Smooth muscle cell of the pulmonary artery (primary cell): ENCODE data around the gene PCDHA1. TPM values are rescaled to one million over a fixed set of nuclear protein-coding genes. Genes with fewer than 3 reads are reported as not detected.

Experiments used
- total RNA-seq: library from RNA; depleted of rRNA; stranded (reverse); fragments of >200 nt; gene quantifications from 2 replicates; pipeline ENCODE4 v1.2.3, GENCODE V29; 2014

The PCDHA1 gene
- total RNA-seq, 1 donor from 2014 or later, result 0.20 TPM

GRCh38 chr5:140925806-140926442 lies 140.0 kb downstream of the PCDHA1 start, which contains the start of gene PCDHAC1:
PCDHAC1 (plus strand) TSS chr5:140926299; CDS start chr5:140926893, 594 bp downstream.

GRCh38 chr5:140966293-140967225 lies 180.6 kb downstream of the PCDHA1 start, which contains the start of gene PCDHAC2:
PCDHAC2 (plus strand) TSS chr5:140966476; CDS start chr5:140966767, 291 bp downstream.

DNA sequence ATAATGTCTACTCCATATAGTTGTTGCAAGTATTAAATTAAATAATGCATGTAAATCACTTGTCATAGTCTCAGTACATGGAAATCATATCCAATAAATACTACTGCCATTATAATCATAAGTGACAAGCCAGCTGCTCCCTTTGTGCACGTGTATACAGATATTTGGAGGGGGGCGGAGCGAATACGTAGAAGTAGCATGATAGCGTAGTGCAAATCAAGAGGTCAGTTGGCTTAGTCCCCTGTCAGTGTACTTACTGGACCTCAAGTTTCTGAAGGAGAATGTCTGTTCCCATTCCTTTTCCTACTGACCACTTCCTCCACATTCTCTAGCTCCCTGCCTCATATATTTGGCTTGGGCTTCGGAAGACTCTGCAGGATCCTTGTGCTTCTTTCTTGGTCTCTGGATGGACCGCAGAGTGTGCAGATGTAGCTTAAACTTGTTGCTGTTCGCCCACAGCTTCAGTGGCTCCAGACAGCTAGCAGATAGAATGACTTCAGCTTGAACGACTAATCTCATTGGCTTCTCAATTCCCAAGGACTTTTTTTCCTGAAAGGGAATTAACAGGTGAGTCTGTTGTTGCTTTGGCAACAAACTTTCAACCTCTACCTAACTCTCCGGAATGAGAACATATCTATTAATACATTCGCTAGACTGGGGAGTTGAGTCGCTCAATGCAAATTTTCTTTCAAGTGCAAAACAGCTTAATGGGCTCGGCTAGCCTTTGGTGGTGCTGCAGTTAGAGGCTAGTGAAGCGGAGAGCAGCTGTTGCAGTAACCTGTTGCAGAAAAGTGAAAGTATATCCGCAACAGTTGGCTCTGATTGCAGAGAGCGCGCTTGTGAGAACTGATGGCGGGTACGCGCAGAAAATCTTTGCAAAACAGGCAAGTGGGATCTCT lies 264.9 kb downstream of the PCDHA1 start, which contains the start of gene PCDHB1:
Gene PCDHB1, plus strand, starts transcription at position 753 of the 899 bp plus-strand sequence. Its CDS starts 97 bp downstream, at position 850.

Other genes starting within 250 kb of the PCDHA1 start
- 1.4 and 2.6 TPM in 2 replicates for gene EIF4EBP3, start 238.5 kb upstream of the PCDHA1 start, total RNA-seq
- gene SRA1, start 228.7 kb upstream of the PCDHA1 start, total RNA-seq, result 26.8 and 30.1 TPM in 2 replicates
- gene APBB3, start 221.5 kb upstream of the PCDHA1 start, total RNA-seq, result 18.6 and 24.1 TPM in 2 replicates
- 38.0 and 39.9 TPM in 2 replicates for gene SLC35A4, start 221.3 kb upstream of the PCDHA1 start, total RNA-seq
- 4.8 and 5.2 TPM in 2 replicates for gene CD14, start 153.0 kb upstream of the PCDHA1 start, total RNA-seq
- 7.0 and 8.0 TPM in 2 replicates for gene TMCO6, start 146.7 kb upstream of the PCDHA1 start, total RNA-seq
- gene NDUFA2, start 138.5 kb upstream of the PCDHA1 start, total RNA-seq, result 26.3 and 36.9 TPM in 2 replicates
- gene IK, start 138.3 kb upstream of the PCDHA1 start, total RNA-seq, result 47.7 and 52.2 TPM in 2 replicates
- 23.5 and 23.7 TPM in 2 replicates for gene WDR55, start 121.2 kb upstream of the PCDHA1 start, total RNA-seq
- 0.07 and 0.13 TPM in 2 replicates for gene DND1, start 112.6 kb upstream of the PCDHA1 start, total RNA-seq
- gene HARS1, start 94.8 kb upstream of the PCDHA1 start, total RNA-seq, result 50.6 and 62.6 TPM in 2 replicates
- 23.7 and 28.0 TPM in 2 replicates for gene HARS2, start 94.7 kb upstream of the PCDHA1 start, total RNA-seq
- 40.7 and 40.8 TPM in 2 replicates for gene ZMAT2, start 85.7 kb upstream of the PCDHA1 start, total RNA-seq
- 0.03 and 0.07 TPM in 2 replicates for gene PCDHA2, start 8.7 kb downstream of the PCDHA1 start, total RNA-seq
- gene PCDHA3, start 14.9 kb downstream of the PCDHA1 start, total RNA-seq, result 0.20 and 0.39 TPM in 2 replicates
- 0.59 and 0.69 TPM in 2 replicates for gene PCDHA4, start 20.9 kb downstream of the PCDHA1 start, total RNA-seq
- gene PCDHA5, start 35.5 kb downstream of the PCDHA1 start, total RNA-seq, result 0.07 TPM in 2 replicates
- 0.76 and 0.91 TPM in 2 replicates for gene PCDHA6, start 41.8 kb downstream of the PCDHA1 start, total RNA-seq
- 1.4 and 1.7 TPM in 2 replicates for gene PCDHA7, start 48.1 kb downstream of the PCDHA1 start, total RNA-seq
- 0.07 and 0.26 TPM in 2 replicates for gene PCDHA8, start 55.0 kb downstream of the PCDHA1 start, total RNA-seq
- 0.07 and 0.10 TPM in 2 replicates for gene PCDHA9, start 62.2 kb downstream of the PCDHA1 start, total RNA-seq
- gene PCDHA10, start 69.8 kb downstream of the PCDHA1 start, total RNA-seq, result 0.26 and 0.50 TPM in 2 replicates
- 0.23 and 0.33 TPM in 2 replicates for gene PCDHA11, start 82.8 kb downstream of the PCDHA1 start, total RNA-seq
- 0.07 and 0.33 TPM in 2 replicates for gene PCDHA12, start 89.2 kb downstream of the PCDHA1 start, total RNA-seq
- gene PCDHA13, start 96.0 kb downstream of the PCDHA1 start, total RNA-seq, result 0.10 and 0.20 TPM in 2 replicates
- gene PCDHAC1, start 140.2 kb downstream of the PCDHA1 start, total RNA-seq, result 0.07 and 0.26 TPM in 2 replicates
- gene PCDHAC2, start 180.3 kb downstream of the PCDHA1 start, total RNA-seq, result 0.43 and 1.3 TPM in 2 replicates